K562 (cell line): Measurements from ENCODE around the gene C22orf39. TPM values are rescaled to one million over a fixed set of nuclear protein-coding genes. Genes with fewer than 3 reads are reported as not detected.

Experiments used
- CBFA2T3 ChIP-seq: fragments of 450-650 bp; IDR thresholded peaks from 2 replicates; pipeline ENCODE4 v1.6.1; 2017
- CBX5 ChIP-seq: IDR thresholded peaks from 2 replicates; pipeline ENCODE4 v1.6.1; 2014; ENCODE audit warnings: low read depth, borderline replicate concordance
- CLOCK ChIP-seq: fragments of 250-450 bp; sonication (Bioruptor Pico); IDR thresholded peaks from 2 replicates; pipeline ENCODE4 v1.4.0; 2020; ENCODE audit warnings: mild to moderate bottlenecking, moderate library complexity, borderline replicate concordance
- EGR1 ChIP-seq: fragments of 450-650 bp; conservative IDR thresholded peaks from 2 replicates; pipeline ENCODE4 v1.6.1; 2017; ENCODE audit warnings: mild to moderate bottlenecking
- HEY1 ChIP-seq: fragments of 250-450 bp; sonication (Bioruptor Pico); IDR thresholded peaks from 2 replicates; pipeline ENCODE4 v1.5.0; 2020; ENCODE audit warnings: mild to moderate bottlenecking, moderate library complexity, borderline replicate concordance
- HNRNPK ChIP-seq: fragments of 200-400 bp; formaldehyde crosslinking; IDR thresholded peaks from one replicate; pipeline ENCODE4 v1.6.1; 2018; ENCODE audit warnings: mild to moderate bottlenecking, low read depth, low read length; ENCODE audit not compliant: poor library complexity, severe bottlenecking
- JUNB ChIP-seq: fragments of 450-650 bp; formaldehyde crosslinking; conservative IDR thresholded peaks from 2 replicates; pipeline ENCODE4 v1.4.0; 2020; ENCODE audit warnings: mild to moderate bottlenecking
- MBD2 ChIP-seq: sonication (generic); IDR thresholded peaks from 2 replicates; pipeline ENCODE4 v1.6.1; 2016; ENCODE audit warnings: low read depth, borderline replicate concordance
- PHB2 ChIP-seq: fragments of 450-650 bp; IDR thresholded peaks from 2 replicates; pipeline ENCODE4 v1.6.1; 2017; ENCODE audit warnings: low read depth
- PTBP1 ChIP-seq: fragments of 200-400 bp; formaldehyde crosslinking; IDR thresholded peaks from 2 replicates; pipeline ENCODE4 v1.6.1; 2017; ENCODE audit warnings: low read depth, low read length
- SMARCB1 ChIP-seq: IDR thresholded peaks from 2 replicates; pipeline ENCODE4 v1.6.1; 2011; ENCODE audit warnings: improper control_type of control experiment, low read depth; ENCODE audit not compliant: insufficient read length
- TGIF2 ChIP-seq: sonication (generic); formaldehyde crosslinking; IDR thresholded peaks from 2 replicates; pipeline ENCODE4 v1.8.1; 2022; ENCODE audit warnings: mild to moderate bottlenecking, missing genetic modification reagents, moderate library complexity
- YBX1 ChIP-seq: fragments of 450-650 bp; IDR thresholded peaks from 2 replicates; pipeline ENCODE4 v1.7.1; 2016; ENCODE audit warnings: mild to moderate bottlenecking
- ZNF212 ChIP-seq: fragments of 450-650 bp; formaldehyde crosslinking; IDR thresholded peaks from 2 replicates; pipeline ENCODE4 v1.4.0; 2020; ENCODE audit warnings: mild to moderate bottlenecking
- polyA plus RNA-seq, 8 experiments: library from polyadenylated mRNA; depleted of rRNA in 4 of 8; stranded (reverse) in 5 of 8; unstranded in 3 of 8; fragments of >200 nt; fragmentation: Nextera tagmentation in 2 of 8; fragmentation: Illumina TruSeq in 1 of 8; extraction: Ambion mirVana in 2 of 8; extraction: Trizol in 1 of 8; gene quantifications; 2 replicates each; pipeline versions ENCODE4 v1.2.1 to v1.2.3, GENCODE V29; 2011 to 2014; ENCODE audit warnings: inconsistent platforms in 1 of 8, missing spikeins in 1 of 8
- total RNA-seq, 7 experiments: library from RNA; depleted of rRNA in 6 of 7; stranded (reverse); fragments of >200 nt in 6 of 7; fragmentation: Illumina TruSeq in 2 of 7; extraction: Trizol in 2 of 7; gene quantifications; 2 replicates each; pipeline versions ENCODE4 v1.2.1 to v1.2.3, GENCODE V29; 2011 to 2021; ENCODE audit warnings: low replicate concordance in 1 of 7
- TF ChIP-seq, protein P1 (sequence below), 2 experiments: fragments of 450-650 bp; IDR thresholded peaks; 2 replicates each; pipeline ENCODE4 v1.6.1; 2016; ENCODE audit warnings: mild to moderate bottlenecking in 2 of 2, borderline replicate concordance in 1 of 2, low read depth in 1 of 2, moderate library complexity in 1 of 2
- TF ChIP-seq, protein P2 (sequence below): fragments of 450-650 bp; IDR thresholded peaks from one replicate; pipeline ENCODE4 v1.6.1; 2018; ENCODE audit warnings: mild to moderate bottlenecking, moderate library complexity; ENCODE audit not compliant: partially characterized antibody

C22orf39 gene
- total and polyA plus RNA-seq, 9 of the 15 experiments (the other 6 are each of a cell fraction or from before 2014, with no cell fraction given): 20.4 to 139 (median 66.8) TPM

- no peak for TF ChIP-seq CLOCK (CRISPR knock-in tag)
- no peak for TF ChIP-seq YBX1
- no peak for TF ChIP-seq PHB2
- TF ChIP-seq HNRNPK: no peak
- no peak; the same call in 1 of the 2 replicates for TF ChIP-seq ZNF212 (CRISPR knock-in tag)
- no peak for TF ChIP-seq JUNB (CRISPR knock-in tag)
- TF ChIP-seq HEY1 (CRISPR knock-in tag): no peak
- TF ChIP-seq CBX5: no peak
- no peak for TF ChIP-seq PTBP1
- no peak for TF ChIP-seq MBD2
- TF ChIP-seq, protein P1, sequence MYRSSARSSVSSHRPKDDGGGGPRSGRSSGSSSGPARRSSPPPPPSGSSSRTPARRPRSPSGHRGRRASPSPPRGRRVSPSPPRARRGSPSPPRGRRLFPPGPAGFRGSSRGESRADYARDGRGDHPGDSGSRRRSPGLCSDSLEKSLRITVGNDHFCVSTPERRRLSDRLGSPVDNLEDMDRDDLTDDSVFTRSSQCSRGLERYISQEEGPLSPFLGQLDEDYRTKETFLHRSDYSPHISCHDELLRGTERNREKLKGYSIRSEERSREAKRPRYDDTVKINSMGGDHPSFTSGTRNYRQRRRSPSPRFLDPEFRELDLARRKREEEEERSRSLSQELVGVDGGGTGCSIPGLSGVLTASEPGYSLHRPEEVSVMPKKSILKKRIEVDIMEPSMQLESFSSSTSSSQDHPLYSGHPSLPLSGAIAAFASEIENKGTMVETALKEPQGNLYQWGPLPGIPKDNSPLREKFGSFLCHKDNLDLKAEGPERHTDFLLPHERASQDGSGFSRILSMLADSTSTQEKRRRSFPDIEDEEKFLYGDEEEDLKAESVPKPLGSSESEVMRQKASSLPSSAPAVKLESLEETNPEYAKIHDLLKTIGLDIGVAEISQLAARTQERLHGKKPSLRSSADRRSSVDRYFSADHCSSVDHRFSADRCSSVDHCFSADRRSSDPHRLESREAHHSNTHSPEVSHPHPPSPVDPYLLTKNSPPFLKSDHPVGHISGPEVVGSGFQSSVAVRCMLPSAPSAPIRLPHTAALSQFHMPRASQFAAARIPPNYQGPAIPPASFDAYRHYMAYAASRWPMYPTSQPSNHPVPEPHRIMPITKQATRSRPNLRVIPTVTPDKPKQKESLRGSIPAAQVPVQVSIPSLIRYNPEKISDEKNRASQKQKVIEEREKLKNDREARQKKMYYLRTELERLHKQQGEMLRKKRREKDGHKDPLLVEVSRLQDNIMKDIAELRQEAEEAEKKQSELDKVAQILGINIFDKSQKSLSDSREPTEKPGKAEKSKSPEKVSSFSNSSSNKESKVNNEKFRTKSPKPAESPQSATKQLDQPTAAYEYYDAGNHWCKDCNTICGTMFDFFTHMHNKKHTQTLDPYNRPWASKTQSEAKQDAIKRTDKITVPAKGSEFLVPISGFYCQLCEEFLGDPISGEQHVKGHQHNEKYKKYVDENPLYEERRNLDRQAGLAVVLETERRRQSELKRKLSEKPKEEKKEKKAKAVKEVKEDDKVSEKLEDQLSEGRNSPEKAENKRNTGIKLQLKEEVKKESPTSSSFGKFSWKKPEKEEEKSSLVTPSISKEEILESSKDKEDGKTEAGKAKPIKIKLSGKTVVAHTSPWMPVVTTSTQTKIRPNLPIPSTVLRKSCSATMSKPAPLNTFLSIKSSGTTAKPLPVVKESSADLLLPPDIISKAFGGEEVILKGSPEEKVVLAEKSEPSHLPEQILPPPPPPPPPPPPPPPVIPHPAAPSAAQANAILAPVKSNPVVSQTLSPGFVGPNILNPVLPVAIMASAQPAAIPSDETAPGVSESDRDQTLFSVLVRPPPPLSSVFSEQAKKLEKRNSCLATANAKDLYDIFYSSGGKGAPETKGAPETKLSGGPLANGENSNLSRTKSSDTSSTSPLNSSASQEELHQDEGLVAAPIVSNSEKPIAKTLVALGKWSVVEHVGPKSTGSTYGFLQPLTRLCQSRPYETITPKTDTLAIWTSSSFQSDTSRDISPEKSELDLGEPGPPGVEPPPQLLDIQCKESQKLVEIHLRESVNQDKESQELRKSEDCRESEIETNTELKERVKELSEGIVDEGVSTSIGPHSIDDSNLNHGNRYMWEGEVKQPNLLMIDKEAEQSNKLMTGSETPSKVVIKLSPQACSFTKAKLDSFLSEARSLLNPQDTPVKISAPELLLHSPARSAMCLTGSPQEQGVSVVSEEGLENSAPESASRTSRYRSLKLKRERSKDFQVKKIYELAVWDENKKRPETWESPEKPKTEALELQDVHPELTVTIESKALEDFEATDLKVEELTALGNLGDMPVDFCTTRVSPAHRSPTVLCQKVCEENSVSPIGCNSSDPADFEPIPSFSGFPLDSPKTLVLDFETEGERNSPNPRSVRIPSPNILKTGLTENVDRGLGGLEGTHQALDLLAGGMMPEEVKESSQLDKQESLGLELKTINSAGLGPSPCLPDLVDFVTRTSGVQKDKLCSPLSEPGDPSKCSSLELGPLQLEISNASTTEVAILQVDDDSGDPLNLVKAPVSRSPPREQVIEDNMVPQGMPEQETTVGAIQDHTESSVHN (IDR thresholded peaks at IDR 0.05; ENCODE audit: borderline replicate concordance in 1 of 2, low read depth in 1 of 2): no peak
- TF ChIP-seq, protein P2, sequence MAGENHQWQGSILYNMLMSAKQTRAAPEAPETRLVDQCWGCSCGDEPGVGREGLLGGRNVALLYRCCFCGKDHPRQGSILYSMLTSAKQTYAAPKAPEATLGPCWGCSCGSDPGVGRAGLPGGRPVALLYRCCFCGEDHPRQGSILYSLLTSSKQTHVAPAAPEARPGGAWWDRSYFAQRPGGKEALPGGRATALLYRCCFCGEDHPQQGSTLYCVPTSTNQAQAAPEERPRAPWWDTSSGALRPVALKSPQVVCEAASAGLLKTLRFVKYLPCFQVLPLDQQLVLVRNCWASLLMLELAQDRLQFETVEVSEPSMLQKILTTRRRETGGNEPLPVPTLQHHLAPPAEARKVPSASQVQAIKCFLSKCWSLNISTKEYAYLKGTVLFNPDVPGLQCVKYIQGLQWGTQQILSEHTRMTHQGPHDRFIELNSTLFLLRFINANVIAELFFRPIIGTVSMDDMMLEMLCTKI: no peak
- no peak for TF ChIP-seq TGIF2 (CRISPR knock-in tag)
- no peak for TF ChIP-seq EGR1
- no peak for TF ChIP-seq SMARCB1
- no peak for TF ChIP-seq CBFA2T3
Observed at GRCh38 chr22:19448076-19448607, 631 bp upstream of the C22orf39 start (continued).
